ENCODE data around the gene CNTN5. TPM values are rescaled to one million over a fixed set of nuclear protein-coding genes. Genes with fewer than 3 reads are reported as not detected.

Gene CNTN5
- total RNA-seq, 1 donor from 2014 or later: 3.2 TPM

GRCh38 chr11:100353083-100353482 is 1332.3 kb downstream of the CNTN5 start:
- H3K4me3 Mint-ChIP-seq: no peak overlapping the region
- no peaks in the 10 kb centered on the region for H3K27me3 Mint-ChIP-seq
- TF ChIP-seq, protein P1, sequence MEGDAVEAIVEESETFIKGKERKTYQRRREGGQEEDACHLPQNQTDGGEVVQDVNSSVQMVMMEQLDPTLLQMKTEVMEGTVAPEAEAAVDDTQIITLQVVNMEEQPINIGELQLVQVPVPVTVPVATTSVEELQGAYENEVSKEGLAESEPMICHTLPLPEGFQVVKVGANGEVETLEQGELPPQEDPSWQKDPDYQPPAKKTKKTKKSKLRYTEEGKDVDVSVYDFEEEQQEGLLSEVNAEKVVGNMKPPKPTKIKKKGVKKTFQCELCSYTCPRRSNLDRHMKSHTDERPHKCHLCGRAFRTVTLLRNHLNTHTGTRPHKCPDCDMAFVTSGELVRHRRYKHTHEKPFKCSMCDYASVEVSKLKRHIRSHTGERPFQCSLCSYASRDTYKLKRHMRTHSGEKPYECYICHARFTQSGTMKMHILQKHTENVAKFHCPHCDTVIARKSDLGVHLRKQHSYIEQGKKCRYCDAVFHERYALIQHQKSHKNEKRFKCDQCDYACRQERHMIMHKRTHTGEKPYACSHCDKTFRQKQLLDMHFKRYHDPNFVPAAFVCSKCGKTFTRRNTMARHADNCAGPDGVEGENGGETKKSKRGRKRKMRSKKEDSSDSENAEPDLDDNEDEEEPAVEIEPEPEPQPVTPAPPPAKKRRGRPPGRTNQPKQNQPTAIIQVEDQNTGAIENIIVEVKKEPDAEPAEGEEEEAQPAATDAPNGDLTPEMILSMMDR (conservative IDR thresholded peaks at IDR 0.05): no peak
- H3K9me3 Mint-ChIP-seq: no peaks in the 10 kb centered on the region
- no peak for DNase-seq (ENCODE audit: extremely low spot score, unreplicated experiment)
- H3K27ac Mint-ChIP-seq: no peak overlapping the region
- no peaks in the 10 kb centered on the region for H3K36me3 Mint-ChIP-seq
- H3K4me1 Mint-ChIP-seq (ENCODE audit: unreplicated experiment): peaks cover 4% of the 10 kb centered on the region

- DNase-seq (ENCODE audit: extremely low spot score, unreplicated experiment): no peak
- Mint-ChIP-seq H3K4me1 (ENCODE audit: unreplicated experiment) (peaks cover 4% of the 10 kb centered on the region), H3K9me3 (no peaks in the 10 kb centered on the region), H3K36me3 (no peaks in the 10 kb centered on the region), H3K27me3 (no peaks in the 10 kb centered on the region), H3K27ac (no peak overlapping the region), H3K4me3 (no peak overlapping the region)
- TF ChIP-seq, protein P1 (conservative IDR thresholded peaks at IDR 0.05): no peak
Measured at GRCh38 chr11:100354736-100355135, 1334.0 kb downstream of the CNTN5 start.

DNA sequence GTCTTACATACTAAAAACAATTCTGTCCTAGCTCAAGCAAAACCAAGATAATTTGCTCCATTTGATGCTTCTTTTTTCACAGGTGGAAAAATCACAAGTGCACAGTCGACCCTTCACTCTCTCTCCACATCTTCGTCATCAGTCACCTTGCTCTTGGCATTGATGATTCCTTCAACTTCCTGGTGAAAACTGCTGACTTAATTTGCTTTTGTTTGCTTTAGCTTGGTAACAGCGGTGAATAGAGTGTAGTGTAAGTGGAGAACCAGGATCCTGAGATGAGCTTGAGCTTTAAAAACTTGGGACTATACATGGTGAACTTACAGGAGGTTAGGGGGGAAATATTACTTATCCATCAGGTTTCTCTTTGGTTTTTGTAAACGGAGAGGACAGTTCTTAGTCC is 1335.3 kb downstream of the CNTN5 start:
- Mint-ChIP-seq H3K27me3 (no peaks in the 10 kb centered on the region), H3K9me3 (no peaks in the 10 kb centered on the region), H3K36me3 (no peaks in the 10 kb centered on the region), H3K27ac (no peak overlapping the region), H3K4me1 (ENCODE audit: unreplicated experiment) (peaks cover 4% of the 10 kb centered on the region), H3K4me3 (peak overlapping the region; percentile 4)
- TF ChIP-seq, protein P1 (conservative IDR thresholded peaks at IDR 0.05): no peak
- DNase-seq (ENCODE audit: extremely low spot score, unreplicated experiment): no peak

GRCh38 chr11:100359281-100359680 is 1338.5 kb downstream of the CNTN5 start:
- Mint-ChIP-seq H3K4me3 (no peak overlapping the region), H3K27ac (no peak overlapping the region), H3K27me3 (no peaks in the 10 kb centered on the region), H3K4me1 (ENCODE audit: unreplicated experiment) (peaks cover 4% of the 10 kb centered on the region), H3K9me3 (no peaks in the 10 kb centered on the region), H3K36me3 (no peaks in the 10 kb centered on the region)
- TF ChIP-seq, protein P1 (conservative IDR thresholded peaks at IDR 0.05): no peak
- DNase-seq (ENCODE audit: extremely low spot score, unreplicated experiment): no peak

DNA sequence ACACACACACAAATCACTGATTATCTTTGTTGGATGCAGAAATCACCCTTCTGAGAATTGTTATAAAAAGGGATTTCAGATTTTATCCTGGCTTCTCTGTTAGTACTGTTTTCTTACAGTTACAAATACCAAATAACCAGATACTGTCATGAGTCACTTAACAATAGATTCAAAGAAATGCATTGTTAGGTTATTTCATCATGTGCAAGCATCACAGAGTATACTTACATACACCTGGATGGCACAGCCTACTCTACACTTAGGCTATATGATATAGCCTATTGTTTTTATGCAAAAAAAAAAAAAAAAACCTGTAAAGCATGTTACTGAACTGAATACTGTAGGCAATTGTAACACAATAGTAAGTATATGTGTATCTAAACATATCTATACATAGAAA is 1347.1 kb downstream of the CNTN5 start:
- H3K9me3 Mint-ChIP-seq: no peaks in the 10 kb centered on the region
- TF ChIP-seq, protein P1 (conservative IDR thresholded peaks at IDR 0.05): no peak
- H3K27me3 Mint-ChIP-seq: no peaks in the 10 kb centered on the region
- no peak for DNase-seq (ENCODE audit: extremely low spot score, unreplicated experiment)
- H3K4me1 Mint-ChIP-seq (ENCODE audit: unreplicated experiment): no peaks in the 10 kb centered on the region
- H3K27ac Mint-ChIP-seq: no peak overlapping the region
- no peak overlapping the region for H3K4me3 Mint-ChIP-seq
- H3K36me3 Mint-ChIP-seq: no peaks in the 10 kb centered on the region

DNA sequence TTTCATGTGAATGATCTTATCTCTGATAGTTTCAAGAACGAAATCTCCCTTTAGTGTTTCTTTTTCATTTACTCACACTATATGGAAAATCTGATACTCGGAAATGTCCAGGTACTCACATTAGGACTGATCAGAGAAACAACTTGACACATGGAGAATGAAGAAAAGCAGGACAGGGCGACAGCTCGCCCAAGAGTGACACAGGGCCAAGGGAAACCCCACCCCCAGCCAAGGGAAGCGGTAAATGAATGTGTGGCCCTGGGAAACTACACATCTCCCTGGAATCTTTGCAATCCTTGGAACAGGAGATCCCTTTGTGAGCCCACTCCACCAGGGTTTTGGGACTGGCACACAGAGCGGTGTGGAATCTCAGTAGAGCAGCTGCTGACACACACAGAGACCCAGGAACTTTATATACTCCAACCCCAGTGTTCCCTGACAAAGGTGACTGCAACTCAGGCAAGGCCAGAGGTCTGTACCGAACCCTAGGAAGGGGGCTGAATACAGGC is 1362.7 kb downstream of the CNTN5 start:
- no peak for DNase-seq (ENCODE audit: extremely low spot score, unreplicated experiment)
- Mint-ChIP-seq H3K9me3 (peaks cover 9% of the 10 kb centered on the region), H3K4me1 (ENCODE audit: unreplicated experiment) (no peaks in the 10 kb centered on the region), H3K4me3 (no peak overlapping the region), H3K27ac (no peak overlapping the region), H3K27me3 (no peaks in the 10 kb centered on the region), H3K36me3 (no peaks in the 10 kb centered on the region)
- TF ChIP-seq, protein P1 (conservative IDR thresholded peaks at IDR 0.05): no peak
